Hepatocyte (in vitro differentiated cells): Measurements from ENCODE around the gene BRD4.

ENCODE experiments used
- CTCF ChIP-seq: fragments of 200-600 bp; sonication (generic); IDR thresholded peaks from 2 replicates; pipeline ENCODE4 v1.5.1; 2016; ENCODE audit warnings: antibody characterized with exemption, mild to moderate bottlenecking; ENCODE audit not compliant: poor library complexity
- EZH2phosphoT487 ChIP-seq: fragments of 200-600 bp; sonication (generic); IDR thresholded peaks from one replicate; pipeline ENCODE4 v1.6.1; 2018; ENCODE audit warnings: antibody characterized with exemption, mild to moderate bottlenecking, low read depth, moderate library complexity; ENCODE audit not compliant: unreplicated experiment, severe bottlenecking

DNA sequence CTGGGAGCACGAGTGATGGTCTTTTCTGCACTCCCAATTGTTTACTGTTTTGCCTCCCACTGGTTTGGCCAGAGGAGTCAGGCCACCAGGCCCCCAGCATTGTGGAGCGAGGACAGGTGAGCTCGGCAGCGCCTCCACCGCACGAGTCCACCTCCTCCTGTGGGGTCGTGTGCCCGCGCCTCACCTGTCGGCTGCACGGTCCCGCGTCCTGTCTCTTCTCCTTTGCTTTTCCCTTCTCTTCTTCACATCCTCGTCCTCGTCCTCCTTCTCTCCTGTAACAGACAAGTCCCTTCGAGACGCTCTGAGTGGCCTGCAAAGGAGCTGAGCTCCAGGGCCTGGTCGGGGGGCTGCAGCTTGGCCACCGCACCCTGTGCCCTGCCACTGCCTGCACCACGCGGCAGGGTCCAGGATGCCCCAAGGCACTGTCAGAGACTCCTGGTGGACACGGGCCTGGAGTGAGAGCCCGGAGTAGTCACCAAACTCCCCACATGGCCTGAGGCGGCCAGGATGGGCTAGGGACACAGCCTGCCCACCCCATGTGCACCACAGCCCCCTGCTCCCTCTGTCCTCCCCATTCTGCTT, 35.8 kb upstream of the BRD4 start:
- TF ChIP-seq CTCF (no peak), EZH2phosphoT487 (no peak)
